ENCODE measurements around the gene RPRD1B. TPM values are rescaled to one million over a fixed set of nuclear protein-coding genes. Genes with fewer than 3 reads are reported as not detected.

The RPRD1B gene
- total RNA-seq, 4 donors from 2014 or later: 18.9 to 28.7 (median 25.4) TPM

GRCh38 chr20:38066969-38067716 is 33.6 kb downstream of the RPRD1B start:
- no peak for TF ChIP-seq CTCF (IDR thresholded peaks at IDR 0.05; ENCODE audit: low read depth)

- TF ChIP-seq CTCF (IDR thresholded peaks at IDR 0.05; ENCODE audit: low read depth): no peak
These were observed 34.3 kb downstream of the RPRD1B start for GRCh38 chr20:38067717-38068365.

- no peak for TF ChIP-seq CTCF (IDR thresholded peaks at IDR 0.05; ENCODE audit: low read depth)
These were observed 39.4 kb downstream of the RPRD1B start for GRCh38 chr20:38072898-38073297.

GRCh38 chr20:38073307-38074071 is 39.9 kb downstream of the RPRD1B start:
- TF ChIP-seq CTCF (IDR thresholded peaks at IDR 0.05; ENCODE audit: low read depth): no peak

GRCh38 chr20:38075161-38075998 is 41.8 kb downstream of the RPRD1B start:
- no peak for TF ChIP-seq CTCF (IDR thresholded peaks at IDR 0.05; ENCODE audit: low read depth)

- no peak for TF ChIP-seq CTCF (IDR thresholded peaks at IDR 0.05; ENCODE audit: low read depth)
These were observed 43.0 kb downstream of the RPRD1B start for GRCh38 chr20:38076548-38076947.

All from subcutaneous adipose tissue (tissue), 4 donors.